ENCODE data around the gene KIF1C.

Gene KIF1C

GRCh38 chr17:4997302-4998026 is at the start of gene KIF1C, which contains the start of gene INCA1:
KIF1C (plus strand) TSS chr17:4997950; CDS start chr17:5000247, 2,297 bp downstream.
INCA1 (minus strand) TSS chr17:4997522; CDS start chr17:4994437, 3,085 bp downstream.
- DNase-seq (ENCODE audit: low read depth): peak; percentile 88
- no peak for TF ChIP-seq CTCF (conservative IDR thresholded peaks at IDR 0.05; ENCODE audit: low read depth, low read length)

GRCh38 chr17:4948166-4948930 is 49.4 kb upstream of the KIF1C start, which contains the start of gene PFN1:
PFN1 (minus strand) TSS chr17:4948530; CDS start chr17:4948394, 136 bp downstream.
- peak within 1 kb of the TSS; percentile 99 for H3K4me3 ChIP-seq (ENCODE audit: low read depth, low read length)
- DNase-seq (ENCODE audit: low read depth): peak; percentile 97
- no peak for TF ChIP-seq CTCF (conservative IDR thresholded peaks at IDR 0.05; ENCODE audit: low read depth, low read length)

More at GRCh38 chr17:4997302-4998026, at the start of gene KIF1C, which contains the start of gene INCA1:
- peak within 1 kb of the TSS; percentile 82 for H3K4me3 ChIP-seq (ENCODE audit: low read depth, low read length)

GRCh38 chr17:4948931-4949320 is 48.8 kb upstream of the KIF1C start:
- H3K4me3 ChIP-seq (ENCODE audit: low read depth, low read length): peak overlapping the region; percentile 99
- peak; percentile 94 for DNase-seq (ENCODE audit: low read depth)

GRCh38 chr17:4949321-4950074 is 48.3 kb upstream of the KIF1C start:
- no peak for TF ChIP-seq CTCF (conservative IDR thresholded peaks at IDR 0.05; ENCODE audit: low read depth, low read length)
- peak; percentile 84 for DNase-seq (ENCODE audit: low read depth)
- peak overlapping the region; percentile 99 for H3K4me3 ChIP-seq (ENCODE audit: low read depth, low read length)

More at GRCh38 chr17:4948931-4949320, 48.8 kb upstream of the KIF1C start:
- no peak for TF ChIP-seq CTCF (conservative IDR thresholded peaks at IDR 0.05; ENCODE audit: low read depth, low read length)

GRCh38 chr17:4950075-4950745 is 47.5 kb upstream of the KIF1C start:
- no peak for DNase-seq (ENCODE audit: low read depth)
- peak overlapping the region; percentile 45 for H3K4me3 ChIP-seq (ENCODE audit: low read depth, low read length)
- TF ChIP-seq CTCF (conservative IDR thresholded peaks at IDR 0.05; ENCODE audit: low read depth, low read length): no peak

- H3K4me3 ChIP-seq (ENCODE audit: low read depth, low read length): peak within 1 kb of the TSS; percentile 45
- no peak for TF ChIP-seq CTCF (conservative IDR thresholded peaks at IDR 0.05; ENCODE audit: low read depth, low read length)
- DNase-seq (ENCODE audit: low read depth): no peak
Observed at GRCh38 chr17:4950746-4951204, 47.0 kb upstream of the KIF1C start, which contains the start of gene ENO3. ENO3 (plus strand) TSS chr17:4951119; CDS start chr17:4951830, 711 bp downstream.

Data from choroid plexus epithelial cell (primary cell).